Naive B cell (primary cell): ENCODE results near the gene SLC1A2. TPM values are rescaled to one million over a fixed set of nuclear protein-coding genes. Genes with fewer than 3 reads are reported as not detected.

Experiments used
- ATAC-seq, 2 donors: fragments of 150-1000 bp; cut with Tn5 transposase; 2 replicates each; pipeline ENCODE4 v1.10.0; 2021; ENCODE audit warnings: low read depth in 2 of 2, mild to moderate bottlenecking in 2 of 2, moderate library complexity in 2 of 2
- DNase-seq: peaks from one replicate; pipeline ENCODE4 v3.0.0; 2022
- H3K27ac Mint-ChIP-seq, 6 donors: one replicate each; pipeline ENCODE4 v1.8.0; 2020 to 2022; ENCODE audit warnings: mild to moderate bottlenecking in 6 of 6, mixed read lengths in 6 of 6, moderate library complexity in 5 of 6, inconsistent platforms in 2 of 6
- H3K27me3 Mint-ChIP-seq, 3 donors: one replicate each; pipeline ENCODE4 v1.8.0; 2021 to 2022; ENCODE audit warnings: mixed read lengths in 3 of 3, mild to moderate bottlenecking in 1 of 3
- H3K36me3 Mint-ChIP-seq, 2 donors: one replicate each; pipeline ENCODE4 v1.8.0; 2020 to 2022; ENCODE audit warnings: mixed read lengths in 2 of 2, inconsistent platforms in 1 of 2, mild to moderate bottlenecking in 1 of 2
- H3K4me1 Mint-ChIP-seq, 3 donors: one replicate each; pipeline ENCODE4 v1.8.0; 2020 to 2022; ENCODE audit warnings: mixed read lengths in 3 of 3, inconsistent platforms in 1 of 3, mild to moderate bottlenecking in 1 of 3, moderate library complexity in 1 of 3
- H3K4me3 Mint-ChIP-seq, 8 donors: one replicate each; pipeline ENCODE4 v1.8.0; 2020 to 2022; ENCODE audit warnings: mild to moderate bottlenecking in 8 of 8, mixed read lengths in 8 of 8, moderate library complexity in 8 of 8, inconsistent platforms in 2 of 8
- H3K9me3 Mint-ChIP-seq, 7 donors: one replicate each; pipeline ENCODE4 v1.8.0; 2020 to 2022; ENCODE audit warnings: mixed read lengths in 7 of 7, mild to moderate bottlenecking in 5 of 7, inconsistent platforms in 2 of 7, moderate library complexity in 1 of 7
- polyA plus RNA-seq, 6 donors: library from polyadenylated mRNA; unstranded; fragments of 300-500 nt; fragmentation: Illumina TruSeq; gene quantifications; one replicate each; pipeline ENCODE4 v1.2.3, GENCODE V29; 2021; ENCODE audit warnings: low read depth in 6 of 6

The SLC1A2 gene
- polyA plus RNA-seq, 6 donors from 2014 or later = 0.07 to 0.09 TPM; not detected in 4

GRCh38 chr11:35237860-35238715 is 181.3 kb downstream of the SLC1A2 start:
- peaks cover 0 to 7% of the 10 kb centered on the region in 2 donors for H3K36me3 Mint-ChIP-seq

GRCh38 chr11:35237351-35237750 is 182.0 kb downstream of the SLC1A2 start:
- no peak for DNase-seq
- peaks cover 6 to 14% of the 10 kb centered on the region in 2 donors for H3K36me3 Mint-ChIP-seq
- no peak for ATAC-seq
- H3K4me3 Mint-ChIP-seq = no peak overlapping the region
- peaks cover 11 to 45% (median 17%) of the 10 kb centered on the region in 3 donors for H3K4me1 Mint-ChIP-seq
- H3K9me3 Mint-ChIP-seq = peaks cover 0 to 14% (median 4%) of the 10 kb centered on the region in 7 donors
- H3K27ac Mint-ChIP-seq = peak overlapping the region in 4 of 6 donors; percentile 35 to 66 (median 57)
- peaks cover 0 to 4% (median 0%) of the 10 kb centered on the region in 3 donors for H3K27me3 Mint-ChIP-seq

More at GRCh38 chr11:35237860-35238715, 181.3 kb downstream of the SLC1A2 start:
- peak overlapping the region in 3 of 6 donors; percentile 33 to 90 (median 49) for H3K27ac Mint-ChIP-seq
- H3K4me1 Mint-ChIP-seq = peaks cover 11 to 45% (median 17%) of the 10 kb centered on the region in 3 donors
- no peak overlapping the region for H3K4me3 Mint-ChIP-seq
- ATAC-seq (peak; percentile 53 to 57), DNase-seq (peak; percentile 56)
- H3K27me3 Mint-ChIP-seq = peaks cover 0 to 4% (median 0%) of the 10 kb centered on the region in 3 donors
- H3K9me3 Mint-ChIP-seq = peaks cover 0 to 7% (median 4%) of the 10 kb centered on the region in 7 donors

- Mint-ChIP-seq H3K36me3 (peaks cover 13 to 16% of the 10 kb centered on the region in 2 donors), H3K4me3 (no peak overlapping the region), H3K27me3 (peaks cover 0 to 4% (median 0%) of the 10 kb centered on the region in 3 donors), H3K9me3 (peaks cover 0 to 14% (median 4%) of the 10 kb centered on the region in 7 donors), H3K4me1 (peaks cover 11 to 45% (median 17%) of the 10 kb centered on the region in 3 donors), H3K27ac (peak overlapping the region in 1 of 6 donors; percentile 49)
- DNase-seq (no peak), ATAC-seq (no peak)
Observed at GRCh38 chr11:35236667-35237003, 182.7 kb downstream of the SLC1A2 start.

GRCh38 chr11:35235936-35236666 is 183.3 kb downstream of the SLC1A2 start:
- Mint-ChIP-seq H3K27me3 (peaks cover 0 to 3% (median 0%) of the 10 kb centered on the region in 3 donors), H3K4me3 (no peak overlapping the region), H3K4me1 (peaks cover 11 to 45% (median 17%) of the 10 kb centered on the region in 3 donors), H3K9me3 (peaks cover 0 to 14% (median 4%) of the 10 kb centered on the region in 7 donors), H3K36me3 (peaks cover 15 to 18% of the 10 kb centered on the region in 2 donors), H3K27ac (peak overlapping the region in 2 of 6 donors; percentile 49 to 92)
- DNase-seq = no peak
- no peak for ATAC-seq

GRCh38 chr11:35235498-35235897 is 183.9 kb downstream of the SLC1A2 start:
- peak overlapping the region in 1 of 6 donors; percentile 25 for H3K27ac Mint-ChIP-seq
- H3K4me1 Mint-ChIP-seq = peaks cover 11 to 45% (median 19%) of the 10 kb centered on the region in 3 donors
- ATAC-seq (no peak), DNase-seq (no peak)
- H3K4me3 Mint-ChIP-seq = no peak overlapping the region
- H3K27me3 Mint-ChIP-seq = no peaks in the 10 kb centered on the region
- H3K36me3 Mint-ChIP-seq = peaks cover 20 to 24% of the 10 kb centered on the region in 2 donors
- H3K9me3 Mint-ChIP-seq = peaks cover 0 to 14% (median 4%) of the 10 kb centered on the region in 7 donors

GRCh38 chr11:35235157-35235468 is 184.2 kb downstream of the SLC1A2 start:
- no peak for ATAC-seq
- Mint-ChIP-seq H3K27ac (peak overlapping the region in 3 of 6 donors; percentile 25 to 59 (median 58)), H3K27me3 (no peaks in the 10 kb centered on the region), H3K36me3 (peaks cover 24 to 28% of the 10 kb centered on the region in 2 donors), H3K9me3 (peaks cover 0 to 14% (median 4%) of the 10 kb centered on the region in 7 donors), H3K4me3 (no peak overlapping the region), H3K4me1 (peaks cover 11 to 45% (median 19%) of the 10 kb centered on the region in 3 donors)
- DNase-seq = no peak

GRCh38 chr11:35234460-35235156 is 184.8 kb downstream of the SLC1A2 start:
- no peaks in the 10 kb centered on the region for H3K27me3 Mint-ChIP-seq
- H3K4me1 Mint-ChIP-seq = peaks cover 11 to 43% (median 19%) of the 10 kb centered on the region in 3 donors
- no peak overlapping the region for H3K4me3 Mint-ChIP-seq
- H3K27ac Mint-ChIP-seq = peak overlapping the region; percentile 5 to 88 (median 42)
- H3K9me3 Mint-ChIP-seq = peaks cover 0 to 14% (median 4%) of the 10 kb centered on the region in 7 donors
- ATAC-seq (no peak), DNase-seq (no peak)
- peaks cover 29 to 33% of the 10 kb centered on the region in 2 donors for H3K36me3 Mint-ChIP-seq

GRCh38 chr11:35233518-35233917 is 185.8 kb downstream of the SLC1A2 start:
- DNase-seq = no peak
- Mint-ChIP-seq H3K36me3 (peaks cover 34 to 38% of the 10 kb centered on the region in 2 donors), H3K27me3 (no peaks in the 10 kb centered on the region), H3K27ac (peak overlapping the region in 4 of 6 donors; percentile 58 to 91 (median 70)), H3K4me3 (no peak overlapping the region), H3K4me1 (peaks cover 11 to 40% (median 21%) of the 10 kb centered on the region in 3 donors), H3K9me3 (peaks cover 0 to 14% (median 4%) of the 10 kb centered on the region in 7 donors)
- ATAC-seq = no peak

GRCh38 chr11:35232891-35233330 is 186.4 kb downstream of the SLC1A2 start:
- no peak overlapping the region for H3K4me3 Mint-ChIP-seq
- H3K4me1 Mint-ChIP-seq = peaks cover 10 to 38% (median 19%) of the 10 kb centered on the region in 3 donors
- H3K27ac Mint-ChIP-seq = peak overlapping the region in 4 of 6 donors; percentile 9 to 69 (median 62)
- peaks cover 34 to 38% of the 10 kb centered on the region in 2 donors for H3K36me3 Mint-ChIP-seq
- no peaks in the 10 kb centered on the region for H3K27me3 Mint-ChIP-seq
- peaks cover 0 to 14% (median 4%) of the 10 kb centered on the region in 7 donors for H3K9me3 Mint-ChIP-seq
- no peak for ATAC-seq
- DNase-seq = no peak

- no peak for ATAC-seq
- Mint-ChIP-seq H3K9me3 (peaks cover 0 to 14% (median 4%) of the 10 kb centered on the region in 7 donors), H3K4me1 (peaks cover 14 to 39% (median 28%) of the 10 kb centered on the region in 3 donors), H3K36me3 (peaks cover 41 to 42% of the 10 kb centered on the region in 2 donors), H3K4me3 (no peak overlapping the region), H3K27ac (peak overlapping the region in 2 of 6 donors; percentile 15 to 58), H3K27me3 (no peaks in the 10 kb centered on the region)
- DNase-seq = no peak
Observed at GRCh38 chr11:35231076-35231860, 188.1 kb downstream of the SLC1A2 start.

- no peak for ATAC-seq
- no peak for DNase-seq
- Mint-ChIP-seq H3K4me3 (no peak overlapping the region), H3K4me1 (peaks cover 10 to 32% (median 22%) of the 10 kb centered on the region in 3 donors), H3K9me3 (peaks cover 0 to 14% (median 4%) of the 10 kb centered on the region in 7 donors), H3K36me3 (peaks cover 43 to 47% of the 10 kb centered on the region in 2 donors), H3K27ac (peak overlapping the region in 3 of 6 donors; percentile 8 to 56 (median 9)), H3K27me3 (no peaks in the 10 kb centered on the region)
Observed at GRCh38 chr11:35230388-35230787, 189.0 kb downstream of the SLC1A2 start.

GRCh38 chr11:35228328-35228725 is 191.0 kb downstream of the SLC1A2 start:
- Mint-ChIP-seq H3K27ac (peak overlapping the region in 4 of 6 donors; percentile 40 to 70 (median 54)), H3K4me3 (no peak overlapping the region), H3K4me1 (peaks cover 10 to 19% (median 17%) of the 10 kb centered on the region in 3 donors), H3K9me3 (peaks cover 0 to 7% (median 1%) of the 10 kb centered on the region in 7 donors), H3K36me3 (peaks cover 45 to 54% of the 10 kb centered on the region in 2 donors), H3K27me3 (no peaks in the 10 kb centered on the region)
- DNase-seq (no peak), ATAC-seq (no peak)
